SK-N-SH treated with all-trans-retinoic acid at 6 μM for 48 hours (cell line): ENCODE data around the gene NFKBIA.

Experiments used
- ATAC-seq: fragments of 200-7000 bp; cut with Tn5 transposase; 3 replicates; pipeline ENCODE4 v1.9.1; 2020; ENCODE audit warnings: mild to moderate bottlenecking, moderate library complexity
- CSDC2 ChIP-seq: fragments of 250-450 bp; sonication (Bioruptor Pico); IDR thresholded peaks from 2 replicates; pipeline ENCODE4 v1.5.0; 2020; ENCODE audit warnings: mild to moderate bottlenecking, moderate library complexity
- CSRNP3 ChIP-seq: fragments of 250-450 bp; sonication (Bioruptor Pico); IDR thresholded peaks from 2 replicates; pipeline ENCODE4 v1.5.1; 2021; ENCODE audit warnings: mild to moderate bottlenecking, moderate library complexity
- ESRRG ChIP-seq: fragments of 250-450 bp; sonication (Bioruptor Pico); IDR thresholded peaks from 2 replicates; pipeline ENCODE4 v1.6.1; 2021; ENCODE audit warnings: mild to moderate bottlenecking
- GLIS3 ChIP-seq: fragments of 250-450 bp; sonication (Bioruptor Pico); IDR thresholded peaks from 2 replicates; pipeline ENCODE4 v1.5.0; 2020; ENCODE audit warnings: mild to moderate bottlenecking, moderate library complexity
- ISL1 ChIP-seq: fragments of 250-450 bp; sonication (Bioruptor Pico); IDR thresholded peaks from 2 replicates; pipeline ENCODE4 v2.1.2; 2022; ENCODE audit warnings: mild to moderate bottlenecking, moderate library complexity
- OSR1 ChIP-seq: fragments of 250-450 bp; sonication (Bioruptor Pico); IDR thresholded peaks from 2 replicates; pipeline ENCODE4 v1.8.0; 2022; ENCODE audit warnings: moderate library complexity, mild to moderate bottlenecking, inconsistent platforms
- PATZ1 ChIP-seq: fragments of 250-450 bp; sonication (Bioruptor Pico); IDR thresholded peaks from 2 replicates; pipeline ENCODE4 v1.8.0; 2020; ENCODE audit warnings: mild to moderate bottlenecking, moderate library complexity, borderline replicate concordance
- POU6F1 ChIP-seq: fragments of 250-450 bp; sonication (Bioruptor Pico); IDR thresholded peaks from 2 replicates; pipeline ENCODE4 v1.8.0; 2021; ENCODE audit warnings: low read depth, mild to moderate bottlenecking, moderate library complexity, borderline replicate concordance
- PPARA ChIP-seq: fragments of 250-450 bp; sonication (Bioruptor Pico); IDR thresholded peaks from 2 replicates; pipeline ENCODE4 v1.5.0; 2020; ENCODE audit warnings: mild to moderate bottlenecking, borderline replicate concordance
- RARB ChIP-seq: fragments of 250-450 bp; sonication (Bioruptor Pico); IDR thresholded peaks from 2 replicates; pipeline ENCODE4 v1.8.0; 2021; ENCODE audit warnings: mild to moderate bottlenecking, moderate library complexity
- SNAI2 ChIP-seq: fragments of 250-450 bp; sonication (Bioruptor Pico); IDR thresholded peaks from 2 replicates; pipeline ENCODE4 v1.5.0; 2020; ENCODE audit warnings: mild to moderate bottlenecking, moderate library complexity
- TCF4 ChIP-seq: fragments of 250-450 bp; sonication (Bioruptor Pico); IDR thresholded peaks from 2 replicates; pipeline ENCODE4 v1.8.0; 2021; ENCODE audit warnings: mild to moderate bottlenecking, moderate library complexity, borderline replicate concordance
- TOX ChIP-seq: fragments of 250-450 bp; sonication (Bioruptor Pico); IDR thresholded peaks from 2 replicates; pipeline ENCODE4 v1.8.0; 2021; ENCODE audit warnings: mild to moderate bottlenecking, moderate library complexity, borderline replicate concordance
- TSHZ2 ChIP-seq: fragments of 250-450 bp; sonication (Bioruptor Pico); IDR thresholded peaks from 2 replicates; pipeline ENCODE4 v1.5.0; 2020; ENCODE audit warnings: mild to moderate bottlenecking, moderate library complexity
- ZC3H10 ChIP-seq: fragments of 250-450 bp; sonication (Bioruptor Pico); IDR thresholded peaks from 2 replicates; pipeline ENCODE4 v1.5.1; 2021; ENCODE audit warnings: mild to moderate bottlenecking, moderate library complexity
- ZFP3 ChIP-seq: fragments of 250-450 bp; sonication (Bioruptor Pico); IDR thresholded peaks from 2 replicates; pipeline ENCODE4 v1.5.0; 2020; ENCODE audit warnings: mild to moderate bottlenecking, moderate library complexity
- ZFP30 ChIP-seq: fragments of 450-650 bp; formaldehyde crosslinking; IDR thresholded peaks from 2 replicates; pipeline ENCODE4 v1.5.0; 2022; ENCODE audit warnings: mild to moderate bottlenecking, moderate library complexity
- ZNF565 ChIP-seq: fragments of 450-650 bp; formaldehyde crosslinking; conservative IDR thresholded peaks from 2 replicates; pipeline ENCODE4 v1.5.0; 2020; ENCODE audit warnings: low read depth, mild to moderate bottlenecking, moderate library complexity
- ZNF8 ChIP-seq: fragments of 450-650 bp; formaldehyde crosslinking; IDR thresholded peaks from 2 replicates; pipeline ENCODE4 v1.5.0; 2020; ENCODE audit warnings: mild to moderate bottlenecking, moderate library complexity
- TF ChIP-seq, protein P1 (sequence below): fragments of 250-450 bp; sonication (Bioruptor Pico); IDR thresholded peaks from 2 replicates; pipeline ENCODE4 v1.5.1; 2020; ENCODE audit warnings: low read depth, mild to moderate bottlenecking, moderate library complexity

Gene NFKBIA

DNA sequence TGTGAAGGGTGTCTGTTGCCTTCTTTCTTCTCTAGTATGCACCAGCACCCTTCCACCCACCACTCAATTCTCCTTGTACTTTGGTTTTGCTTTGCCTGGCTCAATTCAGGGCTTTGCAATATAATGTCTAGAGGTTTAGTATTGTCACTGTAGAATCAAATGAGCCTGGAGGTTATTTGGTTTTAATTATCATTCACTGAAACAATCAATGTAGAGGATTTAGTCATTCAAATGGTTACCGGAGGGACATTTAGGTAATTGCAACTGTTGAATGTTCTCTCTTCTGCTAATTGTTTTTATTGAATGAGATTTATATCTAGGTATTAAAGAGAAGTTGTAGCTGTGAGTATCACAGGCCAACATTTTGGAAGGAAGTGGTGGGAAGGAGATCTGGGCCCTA, 29.3 kb upstream of the NFKBIA start (continued):
- no peak for TF ChIP-seq CSRNP3 (CRISPR knock-in tag)
- TF ChIP-seq RARB: no peak
- no peak for TF ChIP-seq ZFP3
- TF ChIP-seq ZNF565 (CRISPR knock-in tag): no peak
- no peak for TF ChIP-seq TCF4
- TF ChIP-seq TOX (CRISPR knock-in tag): no peak
- no peak for TF ChIP-seq CSDC2
- TF ChIP-seq, protein P1, sequence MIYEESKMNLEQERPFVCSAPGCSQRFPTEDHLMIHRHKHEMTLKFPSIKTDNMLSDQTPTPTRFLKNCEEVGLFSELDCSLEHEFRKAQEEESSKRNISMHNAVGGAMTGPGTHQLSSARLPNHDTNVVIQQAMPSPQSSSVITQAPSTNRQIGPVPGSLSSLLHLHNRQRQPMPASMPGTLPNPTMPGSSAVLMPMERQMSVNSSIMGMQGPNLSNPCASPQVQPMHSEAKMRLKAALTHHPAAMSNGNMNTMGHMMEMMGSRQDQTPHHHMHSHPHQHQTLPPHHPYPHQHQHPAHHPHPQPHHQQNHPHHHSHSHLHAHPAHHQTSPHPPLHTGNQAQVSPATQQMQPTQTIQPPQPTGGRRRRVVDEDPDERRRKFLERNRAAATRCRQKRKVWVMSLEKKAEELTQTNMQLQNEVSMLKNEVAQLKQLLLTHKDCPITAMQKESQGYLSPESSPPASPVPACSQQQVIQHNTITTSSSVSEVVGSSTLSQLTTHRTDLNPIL: no peak
- no peak for TF ChIP-seq ZFP30
- no peak for TF ChIP-seq ZNF8 (CRISPR knock-in tag)
- TF ChIP-seq SNAI2: no peak
- TF ChIP-seq, all 23 proteins: peak for 0

DNA sequence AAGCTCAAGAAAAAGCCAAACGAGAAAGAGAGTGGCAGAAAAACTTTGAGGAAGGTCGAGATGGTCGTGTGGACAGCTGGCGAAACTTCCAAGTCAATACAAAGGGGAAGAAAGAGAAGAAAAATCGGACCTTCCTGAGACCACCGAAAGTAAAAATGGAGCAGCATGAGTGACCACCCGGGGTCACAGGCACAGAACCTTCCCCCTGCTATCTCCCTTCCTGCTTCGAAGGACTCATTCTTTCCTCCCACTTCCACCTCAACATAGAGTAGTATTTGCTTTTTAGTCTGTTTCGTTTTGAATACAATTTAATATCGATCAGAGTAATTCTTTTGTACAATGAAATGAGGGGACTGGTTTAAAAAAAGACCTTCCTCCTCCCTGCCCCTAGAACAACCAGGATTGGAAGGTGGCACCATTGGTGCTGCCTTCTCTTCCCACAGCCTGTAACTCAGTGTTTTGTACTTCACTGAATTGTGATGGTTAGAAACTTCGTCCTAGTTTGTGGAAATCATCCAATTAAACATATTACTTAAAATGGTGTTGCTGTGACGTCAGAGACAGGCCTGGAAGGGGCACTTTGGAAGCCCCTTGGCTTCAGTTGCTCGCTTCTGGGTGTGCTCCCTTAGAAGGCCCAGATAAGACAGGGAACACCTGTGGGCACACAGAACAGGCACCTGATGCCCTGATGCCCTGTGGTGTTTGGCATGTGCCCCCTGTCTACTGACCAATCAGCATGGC, 26.1 kb upstream of the NFKBIA start:
- ATAC-seq: no peak

DNA sequence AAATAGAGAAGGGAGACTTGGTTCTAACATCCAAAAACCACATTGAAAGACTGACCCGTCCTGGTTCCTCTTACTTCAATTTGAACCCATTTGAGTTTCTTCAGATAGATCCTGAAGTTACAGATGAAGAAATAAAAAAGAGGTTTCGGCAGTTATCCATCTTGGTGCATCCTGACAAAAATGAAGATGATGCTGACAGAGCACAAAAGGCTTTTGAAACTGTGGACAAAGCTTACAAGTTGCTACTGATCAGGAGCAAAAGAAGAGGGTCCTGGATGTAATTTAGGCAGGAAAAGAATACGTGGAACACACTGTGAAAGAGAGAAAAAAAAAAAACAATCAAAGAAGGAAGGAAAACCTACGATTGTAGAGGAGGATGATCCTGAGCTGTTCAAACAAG, 25.4 kb upstream of the NFKBIA start:
- ATAC-seq: no peak
- TF ChIP-seq TOX (CRISPR knock-in tag): no peak
- TF ChIP-seq TCF4: no peak
- no peak for TF ChIP-seq GLIS3
- TF ChIP-seq PPARA: no peak
- no peak for TF ChIP-seq ZC3H10 (CRISPR knock-in tag)
- no peak for TF ChIP-seq ZFP3
- no peak for TF ChIP-seq CSDC2
- TF ChIP-seq PATZ1 (CRISPR knock-in tag): no peak
- TF ChIP-seq ESRRG (CRISPR knock-in tag): no peak
- TF ChIP-seq ZNF8 (CRISPR knock-in tag): no peak

More for the DNA sequence above, 26.1 kb upstream of the NFKBIA start:
- TF ChIP-seq POU6F1 (CRISPR knock-in tag) (no peak), CSDC2 (no peak), ZNF565 (CRISPR knock-in tag) (no peak)
- TF ChIP-seq, all 23 proteins: peak for 0

- ATAC-seq: no peak
Measured at GRCh38 chr14:35425850-35426249, 21.3 kb upstream of the NFKBIA start.

More at GRCh38 chr14:35425850-35426249, 21.3 kb upstream of the NFKBIA start:
- TF ChIP-seq ESRRG (CRISPR knock-in tag): no peak
- no peak for TF ChIP-seq ISL1 (CRISPR knock-in tag)
- TF ChIP-seq TSHZ2 (CRISPR knock-in tag): no peak
- no peak for TF ChIP-seq SNAI2
- no peak for TF ChIP-seq ZC3H10 (CRISPR knock-in tag)
- no peak for TF ChIP-seq ZFP30
- no peak for TF ChIP-seq ZNF8 (CRISPR knock-in tag)
- TF ChIP-seq OSR1 (CRISPR knock-in tag): no peak
- no peak for TF ChIP-seq ZFP3
- TF ChIP-seq, all 23 proteins: peak for 0
